ENCODE results near the gene HMCES.
"Not testable (repeated sequence)": the region's sequence is repeated elsewhere in the genome, so short reads cannot be mapped to it uniquely, and the experiment has no call there.

HMCES gene

DNA sequence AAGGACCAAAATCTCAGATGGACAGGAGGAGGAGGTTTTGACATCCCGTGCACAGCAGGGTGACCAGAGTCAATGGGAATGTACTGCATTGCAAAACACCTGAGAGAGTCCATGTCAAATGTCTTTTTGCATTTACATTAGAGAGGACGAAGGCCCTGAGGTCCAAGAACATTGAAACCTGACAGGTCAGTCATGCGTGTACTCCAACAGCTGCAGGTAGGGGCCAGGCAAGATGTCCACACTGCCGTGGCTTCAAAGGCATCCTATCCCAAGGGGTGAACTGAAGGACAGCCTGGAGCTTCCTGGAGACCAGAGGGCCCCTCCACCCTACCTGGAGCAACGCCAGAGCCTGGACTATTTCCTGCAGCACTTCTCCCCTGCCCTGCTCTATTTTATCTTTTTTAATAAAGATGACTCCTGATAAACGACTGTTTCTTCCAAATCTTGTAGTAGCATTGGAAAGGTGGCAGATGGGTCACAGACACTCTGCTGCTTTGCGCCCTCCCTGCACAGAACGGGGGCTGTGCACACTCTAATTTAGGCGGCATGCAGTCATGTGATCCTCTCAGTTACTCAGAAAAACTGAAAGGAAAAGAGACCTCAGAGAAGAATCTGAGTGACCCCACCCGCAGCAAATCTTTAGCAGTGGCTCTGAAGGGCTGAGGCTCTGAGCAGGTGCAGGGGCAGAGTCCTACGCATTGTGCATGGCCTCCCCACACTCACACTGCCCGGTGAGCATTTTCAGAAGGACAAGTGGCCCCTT is 68.2 kb downstream of the HMCES start:
- no peak for DNase-seq (ENCODE audit: low read depth in 2 of 3, low spot score in 1 of 3)

DNA sequence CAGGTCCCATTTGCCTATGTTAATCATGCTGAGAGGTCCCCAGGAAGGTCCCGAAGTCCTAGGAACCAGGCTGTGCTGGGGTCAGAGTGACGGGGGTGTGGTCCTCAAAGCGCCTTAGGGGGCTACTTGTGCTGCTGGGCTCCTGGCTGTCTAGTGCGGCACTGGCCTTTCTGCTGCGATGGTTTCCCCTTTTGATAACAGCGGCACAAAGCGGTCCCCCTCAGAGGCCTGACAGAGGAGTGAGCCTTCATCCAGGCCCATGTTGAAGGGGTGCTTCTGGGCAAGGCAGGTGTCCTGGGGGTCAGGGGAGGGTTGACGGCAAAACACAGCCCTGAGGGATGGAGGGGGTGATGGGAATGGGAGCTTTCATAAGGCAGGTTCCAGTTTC is 68.8 kb downstream of the HMCES start:
- DNase-seq (ENCODE audit: low read depth in 2 of 3, low spot score in 1 of 3) = no peak

DNA sequence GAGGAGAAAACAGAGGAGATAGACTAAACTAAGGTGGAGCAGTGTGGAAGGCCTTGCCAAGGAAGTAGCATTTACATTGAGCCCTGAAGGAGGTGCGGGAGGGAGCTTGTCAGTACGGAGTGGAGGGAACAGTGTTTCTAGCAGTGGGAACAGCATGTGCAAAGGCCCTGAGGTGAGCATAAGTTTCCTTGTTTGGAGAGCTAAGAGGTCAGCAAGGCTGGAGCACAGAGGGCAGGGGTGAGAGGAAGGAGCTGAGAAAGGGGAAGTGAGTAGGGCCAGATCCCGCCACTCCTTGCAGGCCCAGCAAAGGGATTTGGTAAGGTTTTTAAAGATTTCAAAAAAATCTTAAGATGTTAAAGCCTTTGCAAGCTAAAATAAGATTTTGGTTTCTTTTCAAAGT is 70.1 kb downstream of the HMCES start:
- DNase-seq (ENCODE audit: low read depth in 2 of 3, low spot score in 1 of 3) = no peak

DNA sequence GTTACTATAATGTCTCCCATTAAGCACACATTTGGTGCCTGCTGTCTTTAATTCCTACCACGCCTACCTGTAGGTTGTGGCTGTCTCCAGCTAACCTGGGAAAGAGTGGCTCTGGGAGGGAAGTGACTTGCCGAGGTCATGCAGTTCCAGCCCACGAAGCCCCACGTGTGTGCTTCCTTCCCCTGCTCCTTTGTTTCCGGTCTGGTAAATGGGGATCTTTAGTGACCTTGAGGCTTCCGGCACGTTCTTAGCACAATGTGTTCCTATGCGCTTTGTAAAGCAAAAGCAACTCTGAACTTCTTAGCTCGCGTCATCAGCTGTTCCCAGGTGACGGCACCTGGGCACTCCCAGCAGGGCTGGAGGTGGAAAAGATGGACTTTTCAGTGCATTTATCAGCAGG is 70.5 kb downstream of the HMCES start:
- DNase-seq (ENCODE audit: low read depth in 2 of 3, low spot score in 1 of 3) = not testable (repeated sequence)

DNA sequence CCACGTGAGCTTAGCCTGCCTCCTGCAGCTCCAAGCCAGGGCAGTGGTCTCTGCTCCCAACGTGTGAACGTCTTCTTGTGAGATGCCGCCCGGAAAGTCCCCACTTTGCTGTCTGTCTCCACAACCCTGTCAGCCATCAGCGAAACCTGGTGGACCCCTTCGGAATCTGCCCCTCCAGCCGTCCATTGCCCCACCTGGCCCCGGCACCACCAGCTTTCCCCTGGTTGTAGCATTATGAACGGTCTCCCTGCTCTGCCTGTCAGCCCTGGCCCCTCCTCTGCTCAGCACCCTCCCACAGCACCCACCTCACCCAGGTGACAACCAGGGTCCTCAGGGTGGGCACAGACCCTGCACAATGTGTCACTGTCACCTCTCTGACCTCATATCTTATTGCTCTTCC is 71.1 kb downstream of the HMCES start:
- no peak for DNase-seq (ENCODE audit: low read depth in 2 of 3, low spot score in 1 of 3)

DNA sequence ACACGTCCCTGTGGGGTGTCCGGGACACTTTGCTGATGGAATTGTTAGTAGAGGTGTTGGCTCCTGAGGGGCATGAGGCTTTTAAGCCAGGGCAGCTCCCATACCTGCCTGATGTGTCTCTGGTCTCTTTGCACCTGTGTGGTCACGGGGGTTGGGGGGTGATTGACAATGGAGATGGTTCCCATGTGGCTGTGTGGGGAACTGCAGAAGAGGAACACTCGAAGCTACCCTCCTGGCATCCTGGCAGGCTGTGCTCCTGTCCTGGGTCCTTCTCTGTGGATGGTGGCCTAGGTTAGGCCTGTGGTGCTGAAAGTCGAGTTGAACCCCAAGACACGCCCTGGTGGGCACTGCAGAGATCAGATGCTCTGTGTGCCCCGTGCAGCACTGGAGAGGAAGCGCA is 73.4 kb downstream of the HMCES start:
- DNase-seq (ENCODE audit: low read depth in 2 of 3, low spot score in 1 of 3) = no peak

DNA sequence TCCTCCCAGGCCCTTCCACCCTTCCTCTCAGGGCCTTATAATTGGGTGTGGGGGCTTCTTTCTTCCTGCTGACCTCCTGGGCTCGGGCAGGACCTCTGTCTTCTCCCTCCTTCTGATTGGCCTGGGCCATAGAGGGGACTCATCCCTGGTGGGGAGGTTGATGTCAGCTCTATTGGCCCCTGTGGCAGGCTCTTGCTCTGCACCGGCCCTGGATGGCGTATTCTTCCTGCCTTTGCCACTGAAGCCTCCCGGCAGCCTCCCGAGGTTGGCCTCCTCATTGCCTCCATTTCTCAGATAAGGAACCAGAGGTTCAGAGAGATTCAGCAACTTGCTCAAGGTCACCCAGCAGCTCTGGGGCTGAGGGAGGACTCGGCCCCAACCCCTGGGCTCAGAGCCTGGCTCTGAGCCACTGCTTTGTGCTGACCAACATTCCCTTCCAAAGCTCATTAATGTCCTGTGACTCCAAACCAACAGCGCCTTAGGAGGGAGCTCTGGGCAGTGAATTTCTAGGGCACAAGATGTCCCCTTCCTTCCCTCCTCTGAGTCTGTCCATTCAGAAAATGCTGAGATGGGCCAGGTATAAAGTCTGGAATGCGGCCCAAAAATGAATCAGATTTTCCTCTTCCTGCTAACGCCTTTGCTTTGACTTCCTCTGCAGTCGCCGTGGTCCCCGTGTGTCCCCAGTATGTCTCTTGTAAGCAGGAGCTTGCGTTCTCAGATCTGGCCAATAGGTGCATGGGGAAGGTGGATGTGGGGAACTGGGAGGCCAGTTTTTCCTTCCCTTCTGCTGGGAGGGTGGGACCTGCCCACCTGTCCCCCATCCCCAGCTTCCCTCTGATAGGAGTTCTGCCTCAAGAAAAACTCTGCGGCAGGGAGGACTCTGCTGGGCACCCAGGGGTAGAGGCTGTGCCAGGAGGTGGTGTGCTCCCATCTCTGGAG is 74.2 kb downstream of the HMCES start:
- DNase-seq (ENCODE audit: low read depth in 2 of 3, low spot score in 1 of 3) = no peak

DNA sequence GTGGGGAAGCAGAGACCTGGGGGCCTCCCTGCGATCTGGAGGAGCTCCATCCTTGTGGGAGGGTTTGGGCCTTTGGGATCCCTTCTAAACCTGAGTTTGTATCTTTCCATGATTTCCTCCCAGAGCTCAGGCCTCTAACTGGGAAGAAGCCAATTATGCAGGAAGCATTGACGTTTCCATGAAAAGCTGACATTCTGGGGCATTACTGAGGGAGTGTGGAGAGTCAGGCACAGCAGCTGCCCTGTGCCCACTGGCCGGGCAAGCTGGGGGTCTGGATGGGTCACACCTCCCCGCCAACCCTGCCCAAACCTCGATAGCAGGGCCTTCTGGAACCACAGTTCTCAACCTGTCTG is 74.9 kb downstream of the HMCES start:
- no peak for DNase-seq (ENCODE audit: low read depth in 2 of 3, low spot score in 1 of 3)
